Breast epithelium (tissue), 3 donors: ENCODE measurements around the gene LRRN2.

ENCODE experiments used
- CTCF ChIP-seq, 3 donors: fragments of 450-650 bp; IDR thresholded peaks; one replicate each; pipeline ENCODE4 v1.5.1; 2016 to 2017; ENCODE audit warnings: antibody characterized with exemption in 3 of 3, mild to moderate bottlenecking in 3 of 3, moderate library complexity in 3 of 3
- POLR2A ChIP-seq: fragments of 450-650 bp; IDR thresholded peaks from one replicate; pipeline ENCODE4 v1.6.1; 2016; ENCODE audit warnings: antibody characterized with exemption, mild to moderate bottlenecking, moderate library complexity

- TF ChIP-seq CTCF (IDR thresholded peaks at IDR 0.05) (no peak), POLR2A (no peak)
These were observed 11.1 kb upstream of the LRRN2 start for GRCh38 chr1:204696606-204697005.
